ENCODE results near the gene RRP9. TPM values are rescaled to one million over a fixed set of nuclear protein-coding genes. Genes with fewer than 3 reads are reported as not detected.

The RRP9 gene
- total RNA-seq, 1 donor from 2014 or later, result 12.5 TPM

DNA sequence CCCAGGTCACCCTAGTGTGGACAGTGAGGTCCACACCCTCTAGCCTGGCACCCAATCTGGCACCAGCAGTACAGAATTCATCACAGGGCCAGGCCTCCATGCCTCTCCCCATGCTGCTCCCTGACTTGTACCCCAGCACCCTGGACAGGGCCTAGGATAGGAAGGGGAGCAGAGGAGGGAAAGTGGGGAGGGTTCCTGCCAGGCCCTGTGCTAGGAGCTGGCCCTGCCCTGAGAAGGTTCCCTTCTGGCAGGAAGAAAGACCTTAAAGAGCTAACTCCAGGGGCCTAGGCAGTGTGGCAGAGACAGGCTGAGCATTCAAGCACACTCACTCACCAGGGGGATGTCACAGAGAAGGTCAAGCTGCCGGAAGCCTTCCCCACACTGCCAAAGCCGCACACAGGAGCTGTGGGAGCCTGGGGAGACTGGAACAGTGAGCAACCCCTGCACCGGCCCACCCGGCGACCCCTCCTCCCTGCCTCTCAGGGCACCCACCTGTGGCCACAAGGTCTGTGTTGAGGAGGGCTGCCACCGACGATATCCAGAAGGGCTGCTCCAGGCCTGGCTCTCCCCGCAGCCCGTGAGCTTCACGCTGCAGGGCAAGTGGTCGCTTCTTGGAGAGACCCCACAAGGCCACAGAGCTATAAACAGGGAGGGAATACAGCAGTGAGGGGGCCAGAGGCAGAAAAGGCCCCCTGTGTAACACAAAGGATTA, 7.4 kb downstream of the RRP9 start:
- Histone ChIP-seq H3K27me3 (no peaks in the 10 kb centered on the region), H3K36me3 (peaks cover 0 to 50% of the 10 kb centered on the region in 2 donors), H3K4me3 (no peak overlapping the region), H3K9me3 (no peaks in the 10 kb centered on the region), H3K4me1 (no peaks in the 10 kb centered on the region), H3K27ac (no peak overlapping the region)
- TF ChIP-seq POLR2AphosphoS5 (IDR thresholded peaks at IDR 0.05; ENCODE audit: insufficient read depth in 1 of 2, low read depth in 1 of 2) (no peak), POLR2A (IDR thresholded peaks at IDR 0.05) (no peak)
- TF ChIP-seq, protein P1, sequence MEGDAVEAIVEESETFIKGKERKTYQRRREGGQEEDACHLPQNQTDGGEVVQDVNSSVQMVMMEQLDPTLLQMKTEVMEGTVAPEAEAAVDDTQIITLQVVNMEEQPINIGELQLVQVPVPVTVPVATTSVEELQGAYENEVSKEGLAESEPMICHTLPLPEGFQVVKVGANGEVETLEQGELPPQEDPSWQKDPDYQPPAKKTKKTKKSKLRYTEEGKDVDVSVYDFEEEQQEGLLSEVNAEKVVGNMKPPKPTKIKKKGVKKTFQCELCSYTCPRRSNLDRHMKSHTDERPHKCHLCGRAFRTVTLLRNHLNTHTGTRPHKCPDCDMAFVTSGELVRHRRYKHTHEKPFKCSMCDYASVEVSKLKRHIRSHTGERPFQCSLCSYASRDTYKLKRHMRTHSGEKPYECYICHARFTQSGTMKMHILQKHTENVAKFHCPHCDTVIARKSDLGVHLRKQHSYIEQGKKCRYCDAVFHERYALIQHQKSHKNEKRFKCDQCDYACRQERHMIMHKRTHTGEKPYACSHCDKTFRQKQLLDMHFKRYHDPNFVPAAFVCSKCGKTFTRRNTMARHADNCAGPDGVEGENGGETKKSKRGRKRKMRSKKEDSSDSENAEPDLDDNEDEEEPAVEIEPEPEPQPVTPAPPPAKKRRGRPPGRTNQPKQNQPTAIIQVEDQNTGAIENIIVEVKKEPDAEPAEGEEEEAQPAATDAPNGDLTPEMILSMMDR (IDR thresholded peaks at IDR 0.05), result no peak
- intact Hi-C loops (cut with DNase I), result no loop called here
- DNase-seq (ENCODE audit: extremely low spot score in 2 of 2), result no peak

DNA sequence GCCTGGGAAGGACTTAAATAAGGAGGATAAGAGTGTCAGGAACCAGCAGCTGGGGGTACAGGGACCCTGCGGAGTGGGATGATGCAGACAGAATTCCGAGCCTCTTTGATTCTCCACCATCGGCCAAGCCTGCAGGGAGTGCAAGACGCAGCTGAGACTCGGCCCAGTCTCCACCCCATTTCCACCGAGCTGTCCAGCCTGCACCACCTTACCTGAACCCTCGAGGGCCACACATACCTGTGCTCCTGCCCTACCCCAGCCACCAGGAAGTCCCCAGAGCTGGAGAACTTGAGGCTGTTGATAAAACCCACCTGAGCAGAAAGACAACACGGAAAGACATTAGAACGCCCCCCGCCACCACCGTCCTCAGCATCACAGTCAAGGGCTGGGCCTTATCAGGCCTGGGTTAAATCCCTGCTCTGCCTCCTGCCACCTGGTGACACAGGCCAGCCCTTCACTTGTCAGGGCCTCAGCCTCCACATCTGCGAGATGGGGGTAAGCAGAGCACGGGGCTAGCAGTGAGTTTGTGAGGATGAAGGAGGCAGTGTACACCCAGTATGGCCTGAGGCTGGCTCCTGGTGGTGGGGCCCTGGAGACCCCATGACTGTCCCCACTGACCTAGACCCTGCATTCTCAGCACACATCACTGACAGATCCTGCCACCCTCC, 8.1 kb downstream of the RRP9 start:
- peaks cover 0 to 50% of the 10 kb centered on the region in 2 donors for H3K36me3 ChIP-seq
- no peaks in the 10 kb centered on the region for H3K4me1 ChIP-seq
- DNase-seq (ENCODE audit: extremely low spot score in 2 of 2), result no peak
- no peaks in the 10 kb centered on the region for H3K27me3 ChIP-seq
- intact Hi-C loops (cut with DNase I), result no loop called here
- H3K4me3 ChIP-seq, result no peak overlapping the region
- no peak overlapping the region for H3K27ac ChIP-seq
- no peak for TF ChIP-seq POLR2AphosphoS5 (IDR thresholded peaks at IDR 0.05; ENCODE audit: insufficient read depth in 1 of 2, low read depth in 1 of 2)
- TF ChIP-seq POLR2A (IDR thresholded peaks at IDR 0.05), result no peak
- TF ChIP-seq, protein P1 (IDR thresholded peaks at IDR 0.05), result no peak
- H3K9me3 ChIP-seq, result no peaks in the 10 kb centered on the region

DNA sequence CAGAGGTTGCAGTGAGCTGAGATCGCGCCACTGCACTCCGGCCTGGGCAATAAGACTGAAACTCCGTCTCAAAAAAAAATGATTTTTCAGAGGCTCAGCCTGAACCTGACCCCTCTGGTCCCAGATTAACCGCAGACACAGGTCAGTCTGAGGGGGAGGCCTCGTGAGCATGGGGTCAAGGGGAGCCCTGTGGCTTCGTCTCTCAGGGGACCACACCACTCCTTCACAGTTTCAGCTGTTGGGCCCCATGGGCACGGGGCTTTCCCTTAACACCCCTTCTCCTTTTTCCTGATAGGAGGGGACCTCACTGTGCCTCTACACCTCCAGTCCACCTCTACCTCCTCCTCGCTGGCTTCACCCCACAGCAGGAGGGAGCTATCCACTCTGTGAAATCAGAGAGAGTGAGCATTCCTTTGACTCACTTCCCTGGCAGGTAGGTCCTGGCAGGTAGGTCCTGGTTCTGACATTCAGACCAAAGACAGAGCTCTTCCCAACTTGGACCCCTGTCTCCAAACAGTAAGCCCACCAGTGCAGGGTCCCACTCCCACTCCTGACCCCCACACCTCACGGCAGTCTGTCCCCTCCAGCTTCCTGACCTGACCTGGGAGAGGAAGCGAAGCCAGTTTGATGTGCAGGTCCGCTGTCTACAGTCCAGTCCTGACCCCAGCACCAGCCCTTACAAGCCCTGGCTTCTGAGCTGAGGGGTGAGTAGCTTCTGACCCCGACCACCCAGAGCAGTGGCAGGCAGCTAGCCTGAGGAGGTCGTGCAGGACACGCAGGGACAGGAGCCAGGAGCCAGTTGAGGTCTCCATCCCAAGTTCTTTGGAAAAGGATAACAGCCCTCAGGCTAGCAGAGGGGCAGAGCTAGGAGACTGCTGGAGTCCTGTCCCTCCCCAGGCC, 9.0 kb downstream of the RRP9 start:
- peak in 1 of 2 donors; percentile 95 for DNase-seq (ENCODE audit: extremely low spot score in 2 of 2)
- H3K27ac ChIP-seq, result no peak overlapping the region
- H3K4me1 ChIP-seq, result no peaks in the 10 kb centered on the region
- no peak overlapping the region for H3K4me3 ChIP-seq
- H3K27me3 ChIP-seq, result no peaks in the 10 kb centered on the region
- H3K36me3 ChIP-seq, result peaks cover 0 to 46% of the 10 kb centered on the region in 2 donors
- intact Hi-C loops (cut with DNase I), result no loop called here
- H3K9me3 ChIP-seq, result no peaks in the 10 kb centered on the region
- no peak for TF ChIP-seq POLR2A (IDR thresholded peaks at IDR 0.05)
- TF ChIP-seq POLR2AphosphoS5 (IDR thresholded peaks at IDR 0.05; ENCODE audit: insufficient read depth in 1 of 2, low read depth in 1 of 2), result no peak
- TF ChIP-seq, protein P1 (IDR thresholded peaks at IDR 0.05), result no peak

DNA sequence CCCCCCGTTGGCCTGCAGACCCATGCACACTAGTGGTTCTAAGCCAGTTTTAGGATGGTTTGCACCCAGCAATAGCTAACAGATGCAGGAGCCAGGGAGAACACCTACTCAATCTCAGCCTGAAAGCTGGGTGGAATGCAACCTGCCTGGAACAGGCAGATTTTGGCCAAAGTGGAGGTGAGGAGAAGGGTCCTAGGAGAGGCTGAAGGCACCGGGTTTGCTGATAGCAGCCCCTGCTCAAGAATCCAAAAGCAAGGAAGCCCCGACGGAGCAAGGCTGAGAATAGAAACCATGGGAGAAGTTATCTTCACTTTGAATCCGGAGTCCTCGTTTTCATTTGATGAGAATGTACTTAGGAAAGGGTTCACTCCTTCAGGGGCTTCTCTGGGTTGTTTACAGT, 9.9 kb downstream of the RRP9 start:
- TF ChIP-seq POLR2A (IDR thresholded peaks at IDR 0.05) (no peak), POLR2AphosphoS5 (IDR thresholded peaks at IDR 0.05; ENCODE audit: insufficient read depth in 1 of 2, low read depth in 1 of 2) (no peak)
- TF ChIP-seq, protein P1 (IDR thresholded peaks at IDR 0.05), result no peak
- Histone ChIP-seq H3K36me3 (peaks cover 0 to 36% of the 10 kb centered on the region in 2 donors), H3K4me3 (no peak overlapping the region), H3K27me3 (no peaks in the 10 kb centered on the region), H3K27ac (no peak overlapping the region), H3K4me1 (no peaks in the 10 kb centered on the region), H3K9me3 (no peaks in the 10 kb centered on the region)
- intact Hi-C loops (cut with DNase I), result no loop called here
- DNase-seq (ENCODE audit: extremely low spot score in 2 of 2), result no peak
